ENCODE results near the gene DNAH2.

The DNAH2 gene

GRCh38 chr17:7818746-7819645 lies 101.5 kb downstream of the DNAH2 start:
- DNase-seq (ENCODE audit: low read depth in 2 of 2) = no peak

DNA sequence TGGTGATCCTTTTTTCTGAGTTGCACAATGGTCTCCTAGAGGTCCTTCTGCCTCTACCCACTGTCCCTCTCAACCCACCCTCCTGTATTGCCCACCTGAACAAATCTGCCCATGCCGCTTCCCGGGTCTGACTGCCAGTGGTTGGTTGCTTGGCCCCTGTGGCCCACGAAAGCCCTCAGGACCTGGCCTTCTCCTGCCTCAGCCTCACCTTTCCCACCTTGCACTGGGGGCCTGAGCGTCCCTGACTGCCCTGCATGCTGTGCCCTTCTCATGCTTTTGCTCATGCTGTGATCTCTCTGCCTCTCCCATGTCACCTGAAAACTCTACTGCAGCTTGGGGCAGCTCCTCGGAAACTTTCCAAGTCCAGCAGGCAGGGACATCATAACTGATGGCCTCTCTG lies 102.7 kb downstream of the DNAH2 start:
- no peak for DNase-seq (ENCODE audit: low read depth in 2 of 2)

- DNase-seq (ENCODE audit: low read depth in 2 of 2) = no peak
Observed at GRCh38 chr17:7822126-7822525, 104.6 kb downstream of the DNAH2 start.

DNA sequence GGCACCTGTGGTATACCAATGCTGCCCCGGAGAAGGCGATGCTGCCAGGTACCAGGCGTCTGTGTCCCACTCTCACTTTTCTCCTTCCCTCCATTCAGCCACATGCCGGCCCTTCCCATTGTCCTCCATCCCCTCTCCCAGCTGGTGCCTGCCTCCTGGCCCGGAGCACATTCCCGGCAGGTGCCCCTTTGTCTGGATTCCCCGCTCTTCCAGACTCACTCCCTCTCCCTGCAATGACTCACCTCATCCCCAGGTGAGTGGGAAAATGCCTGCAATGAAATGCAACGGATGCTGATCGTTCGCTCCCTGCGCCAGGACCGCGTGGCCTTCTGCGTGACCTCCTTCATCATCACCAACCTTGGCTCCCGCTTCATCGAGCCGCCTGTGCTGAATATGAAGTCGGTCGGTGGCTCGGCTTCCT lies 106.0 kb downstream of the DNAH2 start:
- no peak for DNase-seq (ENCODE audit: low read depth in 2 of 2)

- no peak for DNase-seq (ENCODE audit: low read depth in 2 of 2)
Observed at GRCh38 chr17:7824021-7824924, 106.7 kb downstream of the DNAH2 start.

GRCh38 chr17:7825206-7825990 lies 107.9 kb downstream of the DNAH2 start:
- DNase-seq (ENCODE audit: low read depth in 2 of 2) = no peak

GRCh38 chr17:7830616-7831015 lies 113.1 kb downstream of the DNAH2 start:
- no peak for DNase-seq (ENCODE audit: low read depth in 2 of 2)

GRCh38 chr17:7831233-7831632 lies 113.7 kb downstream of the DNAH2 start:
- DNase-seq (ENCODE audit: low read depth in 2 of 2) = no peak

DNA sequence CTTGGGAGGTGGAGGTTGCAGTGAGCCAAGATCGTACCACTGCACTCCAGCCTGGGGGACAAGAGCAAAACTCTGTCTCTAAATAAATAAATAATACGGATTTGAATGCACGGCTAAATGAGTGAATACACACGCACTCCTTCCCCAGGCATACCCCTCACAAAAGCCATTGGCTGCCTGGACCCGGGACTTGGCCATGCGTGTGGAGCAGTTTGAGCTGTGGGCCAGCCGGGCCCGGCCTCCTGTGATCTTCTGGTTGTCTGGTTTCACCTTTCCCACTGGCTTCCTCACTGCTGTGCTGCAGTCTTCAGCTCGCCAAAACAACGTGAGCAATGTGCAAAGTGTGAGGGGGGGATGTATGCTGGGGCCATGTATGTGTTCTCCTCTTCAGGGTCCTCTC lies 114.9 kb downstream of the DNAH2 start:
- DNase-seq (ENCODE audit: low read depth in 2 of 2) = no peak

- DNase-seq (ENCODE audit: low read depth in 2 of 2) = no peak
Observed at GRCh38 chr17:7833011-7833794, 115.7 kb downstream of the DNAH2 start.

DNA sequence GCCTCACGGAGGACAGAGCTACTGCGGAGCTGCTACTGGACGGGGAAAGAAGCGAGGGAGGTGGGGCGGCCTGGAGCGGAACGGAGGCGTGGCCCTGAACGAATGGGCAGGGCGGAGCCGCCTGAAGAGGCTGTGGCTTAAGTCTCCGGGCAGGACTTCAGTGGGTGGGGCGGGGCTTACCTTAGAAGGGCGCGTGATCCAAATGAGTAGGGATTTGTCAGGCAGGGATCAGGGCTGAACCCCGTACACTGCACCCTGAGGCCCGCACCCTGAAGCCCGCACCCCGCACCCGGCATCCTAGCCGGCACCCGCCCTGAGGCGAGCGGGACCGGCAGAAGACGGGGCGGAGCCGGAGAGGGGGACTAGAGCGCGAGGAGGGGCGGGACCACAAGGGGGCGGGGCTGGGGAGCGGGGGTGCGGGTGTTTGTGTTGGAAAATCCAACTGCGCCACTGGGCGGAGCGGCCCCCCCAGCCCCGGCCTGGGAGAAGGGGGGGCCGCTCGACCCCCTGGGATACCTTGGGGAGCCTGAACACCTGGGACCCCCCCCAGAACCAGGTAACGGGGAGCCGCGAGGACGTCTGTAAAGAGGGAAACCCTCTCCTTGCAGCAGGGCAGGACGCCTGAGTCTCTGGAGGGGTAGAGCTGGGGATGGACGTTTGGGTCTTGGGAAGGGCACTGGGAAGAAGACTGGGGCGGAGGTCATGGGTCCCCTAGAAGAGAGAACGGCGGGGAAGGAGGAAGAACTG lies 116.4 kb downstream of the DNAH2 start, which contains the start of gene KDM6B:
KDM6B (plus strand) TSS at position 423 of the 747 bp plus-strand sequence. CDS start 11,338 bp downstream, outside the sequence.
- DNase-seq (ENCODE audit: low read depth in 2 of 2) = peak; percentile 72 to 87

GRCh38 chr17:7834542-7834956 lies 117.0 kb downstream of the DNAH2 start:
- no peak for DNase-seq (ENCODE audit: low read depth in 2 of 2)

DNA sequence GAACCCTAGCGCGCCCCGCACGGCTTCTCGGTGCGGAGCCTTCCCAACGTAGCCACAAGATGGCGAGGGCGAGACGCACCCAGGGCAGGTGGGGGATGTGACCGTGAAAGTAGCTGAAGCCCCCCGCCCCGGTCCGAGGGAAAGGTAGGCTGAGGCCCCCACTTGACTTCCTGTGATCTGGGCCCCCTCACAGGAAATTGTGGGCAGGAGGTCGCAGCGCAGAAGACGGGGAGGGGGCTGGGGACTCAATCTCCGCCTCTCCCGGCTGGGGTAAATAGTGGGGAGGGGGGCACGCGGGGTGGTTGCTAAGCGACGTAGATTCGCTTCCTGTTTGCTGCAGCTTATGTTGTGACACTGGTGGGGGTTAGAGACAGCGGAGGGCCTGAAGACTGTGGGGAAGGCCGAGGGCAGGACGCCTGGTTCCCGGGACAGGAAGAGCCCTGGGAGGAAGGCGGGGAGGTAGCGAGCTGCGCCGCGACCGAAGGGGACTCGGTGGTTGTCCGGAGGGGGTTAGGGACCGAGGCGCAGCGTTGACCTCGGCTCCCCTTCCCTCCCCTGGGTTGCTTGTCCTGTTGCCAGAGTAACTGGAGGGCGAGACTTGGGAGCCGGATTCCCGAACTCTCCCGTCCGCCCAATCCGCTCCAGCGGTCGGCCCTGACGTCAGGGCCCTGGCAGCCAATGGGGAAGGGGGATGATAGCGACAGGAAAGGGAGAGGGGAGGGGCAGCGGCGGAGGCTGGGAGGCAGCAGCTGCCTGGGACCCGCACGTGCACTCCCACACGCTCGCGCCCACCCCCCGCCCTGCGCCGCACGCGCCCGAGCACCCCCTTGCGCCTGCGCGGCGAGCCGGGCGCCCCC lies 117.6 kb downstream of the DNAH2 start:
- peak; percentile 81 to 91 for DNase-seq (ENCODE audit: low read depth in 2 of 2)

DNA sequence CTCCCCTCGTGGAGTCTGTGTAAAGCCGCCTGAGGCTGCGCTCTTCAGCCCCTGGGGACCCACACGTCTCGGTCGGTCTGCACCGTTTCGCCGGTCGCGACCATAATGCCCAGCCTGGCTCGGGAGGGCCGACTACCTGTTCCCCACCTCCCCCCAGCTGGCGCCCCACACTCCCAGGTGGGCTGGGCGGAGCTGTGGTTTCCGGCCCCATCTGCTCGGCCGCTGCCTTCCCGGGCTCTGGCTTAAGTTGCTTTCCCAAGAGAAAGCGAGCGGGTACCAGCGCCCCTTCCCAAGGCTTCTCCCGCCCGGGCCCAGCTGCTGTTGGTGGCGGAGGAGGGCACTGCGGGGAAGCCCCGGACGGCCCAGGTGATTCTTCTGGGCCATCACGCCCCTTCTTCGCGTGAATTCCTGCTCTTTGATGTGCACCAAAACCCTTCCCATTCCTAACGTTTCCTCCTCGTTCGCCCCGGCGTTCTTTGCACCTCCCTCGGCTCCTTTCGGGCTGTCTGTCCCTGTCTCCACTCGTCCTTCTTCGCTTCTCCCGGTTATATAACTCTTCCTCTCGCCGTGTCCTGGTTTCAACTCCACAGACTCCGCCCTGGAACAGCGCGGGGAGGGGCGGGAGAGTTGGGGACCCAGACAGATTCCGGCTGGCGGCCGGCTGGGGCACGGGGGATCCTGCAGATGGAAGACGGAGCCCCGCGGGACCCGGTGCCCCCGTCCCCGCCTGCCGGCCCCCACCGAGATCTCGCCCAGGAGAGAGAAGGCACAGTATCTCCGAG lies 118.5 kb downstream of the DNAH2 start:
- no peak for DNase-seq (ENCODE audit: low read depth in 2 of 2)

DNA sequence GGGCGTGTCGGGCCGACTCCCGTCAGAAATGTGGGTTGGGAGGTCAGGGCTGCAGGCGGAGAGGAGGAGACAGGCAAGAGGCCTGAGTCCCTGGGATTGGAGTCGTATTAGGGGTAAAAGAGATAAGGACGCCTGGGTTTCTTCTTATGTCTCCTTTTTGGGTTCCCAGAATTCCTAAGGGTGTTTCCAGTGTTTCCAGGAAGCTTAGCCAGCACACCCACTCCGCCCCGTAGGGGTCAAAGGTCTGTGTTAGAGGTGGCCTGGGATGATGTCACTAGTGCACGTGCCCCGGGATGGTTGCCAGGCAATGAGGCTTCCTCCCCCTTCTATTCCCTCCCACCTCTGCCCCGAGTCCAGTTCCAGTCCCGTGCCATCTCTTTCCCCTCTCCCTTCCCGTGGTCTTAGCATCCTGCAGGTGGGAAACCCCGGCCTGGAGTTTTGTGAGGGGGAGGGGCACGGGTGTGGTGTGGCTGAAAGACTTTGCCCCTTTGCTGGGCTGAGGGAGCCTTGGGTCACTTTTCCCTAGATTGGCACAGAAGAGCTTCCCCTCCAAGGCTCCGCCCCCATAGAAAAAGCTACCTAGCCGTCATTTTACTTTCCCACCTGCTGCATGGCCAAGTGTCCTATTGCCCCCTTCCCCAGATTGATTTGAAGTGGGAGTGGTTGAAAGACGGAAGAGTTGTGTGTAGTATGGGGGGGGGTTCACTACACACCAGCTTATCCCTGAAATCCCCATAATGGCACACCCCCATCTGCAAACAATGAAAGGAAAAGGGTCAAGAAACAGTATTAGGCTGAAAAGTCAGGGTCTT lies 119.3 kb downstream of the DNAH2 start:
- DNase-seq (ENCODE audit: low read depth in 2 of 2) = peak; percentile 43 to 69

- no peak for DNase-seq (ENCODE audit: low read depth in 2 of 2)
Observed at GRCh38 chr17:7837408-7838088, 120.0 kb downstream of the DNAH2 start.

Data from stimulated activated CD4-positive, alpha-beta T cell treated with anti-CD3 and anti-CD28 coated beads, Interleukin-12 subunit alpha, Interleukin-12 subunit beta, amount 100 ng/mL, for 24 hours (primary cell).